Measurements from ENCODE around the gene NFYA.
"Not testable (repeated sequence)": the region's sequence is repeated elsewhere in the genome, so short reads cannot be mapped to it uniquely, and the experiment has no call there.

The NFYA gene

GRCh38 chr6:41093729-41094128 lies 21.0 kb downstream of the NFYA start:
- DNase-seq (ENCODE audit: extremely low read depth, low read depth), result no peak
- TF ChIP-seq CTCF (IDR thresholded peaks at IDR 0.05; ENCODE audit: low read depth, low read length), result no peak

GRCh38 chr6:41097467-41098090 lies 24.8 kb downstream of the NFYA start:
- DNase-seq (ENCODE audit: extremely low read depth, low read depth), result no peak
- TF ChIP-seq CTCF (IDR thresholded peaks at IDR 0.05; ENCODE audit: low read depth, low read length), result no peak

GRCh38 chr6:41098366-41098765 lies 25.6 kb downstream of the NFYA start:
- no peak for DNase-seq (ENCODE audit: extremely low read depth, low read depth)
- TF ChIP-seq CTCF (IDR thresholded peaks at IDR 0.05; ENCODE audit: low read depth, low read length), result no peak

- TF ChIP-seq CTCF (IDR thresholded peaks at IDR 0.05; ENCODE audit: low read depth, low read length), result no peak
- DNase-seq (ENCODE audit: extremely low read depth, low read depth), result no peak
Observed at GRCh38 chr6:41100871-41101287, 28.1 kb downstream of the NFYA start.

- DNase-seq (ENCODE audit: extremely low read depth, low read depth), result no peak
- TF ChIP-seq CTCF (IDR thresholded peaks at IDR 0.05; ENCODE audit: low read depth, low read length), result no peak
Observed at GRCh38 chr6:41103847-41104246, 31.1 kb downstream of the NFYA start.

- DNase-seq (ENCODE audit: extremely low read depth, low read depth), result no peak
Observed at GRCh38 chr6:41111017-41111416, 38.2 kb downstream of the NFYA start.

GRCh38 chr6:41115027-41115426 lies 42.3 kb downstream of the NFYA start:
- not testable (repeated sequence) for DNase-seq (ENCODE audit: extremely low read depth, low read depth)

More at GRCh38 chr6:41111017-41111416, 38.2 kb downstream of the NFYA start:
- no peak for TF ChIP-seq CTCF (IDR thresholded peaks at IDR 0.05; ENCODE audit: low read depth, low read length)

- TF ChIP-seq CTCF (IDR thresholded peaks at IDR 0.05; ENCODE audit: low read depth, low read length), result no peak
Observed at GRCh38 chr6:41119508-41119907, 46.7 kb downstream of the NFYA start.

More at GRCh38 chr6:41119508-41119907, 46.7 kb downstream of the NFYA start:
- no peak for DNase-seq (ENCODE audit: extremely low read depth, low read depth)
